Tibial nerve (tissue), 4 donors: ENCODE results near the gene IPO8.

Source experiments
- CTCF ChIP-seq, 5 experiments: fragments of 200-600 bp in 3 of 5; fragments of 450-650 bp in 2 of 5; sonication (generic) in 3 of 5; IDR thresholded peaks; one replicate each; pipeline ENCODE4 v1.5.1; 2016 to 2019; ENCODE audit warnings: antibody characterized with exemption in 5 of 5, mild to moderate bottlenecking in 3 of 5, moderate library complexity in 2 of 5
- EP300 ChIP-seq, 2 donors: sonication (generic); formaldehyde crosslinking; IDR thresholded peaks; one replicate each; pipeline ENCODE4 v1.6.1; 2017; ENCODE audit warnings: antibody characterized with exemption in 2 of 2, mild to moderate bottlenecking in 1 of 2
- POLR2A ChIP-seq, 2 donors: fragments of 450-650 bp; IDR thresholded peaks; one replicate each; pipeline ENCODE4 v1.6.1; 2017; ENCODE audit warnings: antibody characterized with exemption in 2 of 2, mild to moderate bottlenecking in 2 of 2, moderate library complexity in 2 of 2

GRCh38 chr12:30706476-30706875 lies 10.8 kb upstream of the IPO8 start:
- TF ChIP-seq CTCF (IDR thresholded peaks at IDR 0.05) (no peak), EP300 (IDR thresholded peaks at IDR 0.05) (no peak), POLR2A (IDR thresholded peaks at IDR 0.05) (no peak)
